A549 (cell line): Measurements from ENCODE around the gene ADAMTSL3.

Source experiments
- BHLHE40 ChIP-seq: IDR thresholded peaks from 2 replicates; pipeline ENCODE4 v1.6.1; 2012; ENCODE audit warnings: low read depth, low read length, inconsistent platforms
- CBX2 ChIP-seq: fragments of 200-600 bp; sonication (generic); IDR thresholded peaks from 2 replicates; pipeline ENCODE4 v1.6.1; 2016; ENCODE audit warnings: low read depth, mild to moderate bottlenecking, borderline replicate concordance
- CTCF ChIP-seq: fragments of >200 bp; sonication (Bioruptor Twin); formaldehyde crosslinking; IDR thresholded peaks from 3 replicates; pipeline ENCODE4 v1.5.1; 2016
- ELK1 ChIP-seq: fragments of 150-350 bp; IDR thresholded peaks from 2 replicates; pipeline ENCODE4 v1.6.1; 2014; ENCODE audit warnings: low read depth, mild to moderate bottlenecking, low read length
- EP300 ChIP-seq, 2 experiments: fragments of >200 bp; sonication (Bioruptor Twin); formaldehyde crosslinking; IDR thresholded peaks; 2 replicates in 1 of 2; 3 replicates in 1 of 2; pipeline ENCODE4 v1.6.1; 2016 to 2017
- JUN ChIP-seq, 2 experiments: fragments of >200 bp; sonication (Bioruptor Twin); formaldehyde crosslinking; IDR thresholded peaks; 2 replicates in 1 of 2; 3 replicates in 1 of 2; pipeline ENCODE4 v1.6.1; 2016 to 2017
- MAX ChIP-seq: IDR thresholded peaks from 2 replicates; pipeline ENCODE4 v1.6.1; 2012
- PBX3 ChIP-seq: IDR thresholded peaks from 2 replicates; pipeline ENCODE4 v1.6.1; 2012
- POLR2A ChIP-seq: IDR thresholded peaks from 2 replicates; pipeline ENCODE4 v1.6.1; 2012; ENCODE audit warnings: mild to moderate bottlenecking, low read length
- SMC3 ChIP-seq: fragments of >200 bp; sonication (Bioruptor Twin); formaldehyde crosslinking; IDR thresholded peaks from 3 replicates; pipeline ENCODE4 v1.6.1; 2018; ENCODE audit warnings: inconsistent platforms
- SREBF2 ChIP-seq: fragments of 450-650 bp; IDR thresholded peaks from 2 replicates; pipeline ENCODE4 v1.6.1; 2014; ENCODE audit warnings: mild to moderate bottlenecking, moderate library complexity

GRCh38 chr15:83720468-83720867 is 66.5 kb downstream of the ADAMTSL3 start:
- no peak for TF ChIP-seq CTCF
- TF ChIP-seq PBX3, result no peak
- no peak for TF ChIP-seq SREBF2
- TF ChIP-seq POLR2A, result no peak
- TF ChIP-seq ELK1, result no peak
- TF ChIP-seq JUN (IDR thresholded peaks at IDR 0.05), result no peak
- no peak for TF ChIP-seq CBX2
- no peak for TF ChIP-seq EP300 (IDR thresholded peaks at IDR 0.05)
- TF ChIP-seq BHLHE40, result no peak
- TF ChIP-seq SMC3, result no peak
- TF ChIP-seq MAX, result no peak
